ENCODE data around the gene SEC61B. TPM values are rescaled to one million over a fixed set of nuclear protein-coding genes. Genes with fewer than 3 reads are reported as not detected.

The SEC61B gene
- total RNA-seq, 1 donor from 2014 or later, result 230 TPM

DNA sequence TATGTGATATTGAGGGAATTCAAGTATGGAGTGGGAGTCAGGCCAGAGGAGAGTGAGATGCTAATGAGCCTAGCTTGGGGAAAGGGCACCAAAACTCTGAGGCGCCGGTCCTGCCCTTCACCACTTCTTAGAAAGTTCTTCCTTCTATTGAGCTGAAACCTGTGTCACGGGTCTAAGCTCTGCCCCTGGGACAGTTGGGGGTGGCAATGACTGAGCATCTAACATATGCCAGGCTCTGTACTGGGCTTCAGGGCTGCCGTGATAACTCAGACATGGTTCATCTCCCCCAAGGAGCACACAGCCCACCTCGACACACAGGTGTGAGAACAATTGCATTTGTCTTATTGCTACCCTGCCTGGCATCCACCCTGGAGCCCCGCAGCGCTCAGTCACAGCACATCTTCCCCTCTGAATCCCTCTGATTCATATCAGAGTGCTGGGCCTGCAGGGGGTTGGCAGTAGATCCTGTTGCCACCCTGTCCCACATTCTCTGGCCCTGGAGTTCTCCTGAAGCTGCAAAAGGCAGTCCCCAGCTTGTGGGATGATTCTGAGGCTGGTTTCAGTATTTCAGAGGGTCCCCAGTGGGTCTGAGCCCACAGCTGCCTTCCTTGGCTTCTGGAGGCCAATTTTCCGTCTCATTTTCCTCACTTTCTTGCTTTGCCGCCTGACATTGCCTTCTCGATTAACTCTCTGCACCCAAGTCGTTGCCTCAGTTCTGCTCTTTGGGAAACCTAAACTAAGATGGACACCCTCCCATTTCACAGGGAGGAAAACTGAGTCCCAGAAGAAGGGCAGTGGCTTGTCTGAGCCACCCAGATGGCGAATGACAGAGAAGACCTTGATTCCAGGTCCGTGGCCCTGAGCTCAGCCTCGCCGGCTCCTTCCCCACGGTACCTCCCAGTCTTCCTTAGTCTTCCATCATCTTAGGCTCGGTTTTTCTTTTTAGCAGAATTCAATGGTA, 42.9 kb upstream of the SEC61B start:
- no peak for DNase-seq (ENCODE audit: low read depth)
- Histone ChIP-seq H3K4me3 (ENCODE audit: low read depth, low read length) (no peak overlapping the region), H3K27me3 (ENCODE audit: control insufficient read depth, insufficient read depth, low read length) (no peaks in the 10 kb centered on the region), H3K36me3 (ENCODE audit: control insufficient read depth, insufficient read depth, low read length) (no peaks in the 10 kb centered on the region)
- TF ChIP-seq, protein P1, sequence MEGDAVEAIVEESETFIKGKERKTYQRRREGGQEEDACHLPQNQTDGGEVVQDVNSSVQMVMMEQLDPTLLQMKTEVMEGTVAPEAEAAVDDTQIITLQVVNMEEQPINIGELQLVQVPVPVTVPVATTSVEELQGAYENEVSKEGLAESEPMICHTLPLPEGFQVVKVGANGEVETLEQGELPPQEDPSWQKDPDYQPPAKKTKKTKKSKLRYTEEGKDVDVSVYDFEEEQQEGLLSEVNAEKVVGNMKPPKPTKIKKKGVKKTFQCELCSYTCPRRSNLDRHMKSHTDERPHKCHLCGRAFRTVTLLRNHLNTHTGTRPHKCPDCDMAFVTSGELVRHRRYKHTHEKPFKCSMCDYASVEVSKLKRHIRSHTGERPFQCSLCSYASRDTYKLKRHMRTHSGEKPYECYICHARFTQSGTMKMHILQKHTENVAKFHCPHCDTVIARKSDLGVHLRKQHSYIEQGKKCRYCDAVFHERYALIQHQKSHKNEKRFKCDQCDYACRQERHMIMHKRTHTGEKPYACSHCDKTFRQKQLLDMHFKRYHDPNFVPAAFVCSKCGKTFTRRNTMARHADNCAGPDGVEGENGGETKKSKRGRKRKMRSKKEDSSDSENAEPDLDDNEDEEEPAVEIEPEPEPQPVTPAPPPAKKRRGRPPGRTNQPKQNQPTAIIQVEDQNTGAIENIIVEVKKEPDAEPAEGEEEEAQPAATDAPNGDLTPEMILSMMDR (IDR thresholded peaks at IDR 0.05; ENCODE audit: insufficient read depth, low read length, poor library complexity, severe bottlenecking), result no peak

- no peak for DNase-seq (ENCODE audit: low read depth)
- no peaks in the 10 kb centered on the region for H3K36me3 ChIP-seq (ENCODE audit: control insufficient read depth, insufficient read depth, low read length)
- H3K4me3 ChIP-seq (ENCODE audit: low read depth, low read length), result no peak overlapping the region
- TF ChIP-seq, protein P1 (IDR thresholded peaks at IDR 0.05; ENCODE audit: insufficient read depth, low read length, poor library complexity, severe bottlenecking), result no peak
- no peaks in the 10 kb centered on the region for H3K27me3 ChIP-seq (ENCODE audit: control insufficient read depth, insufficient read depth, low read length)
Observed at GRCh38 chr9:99180199-99180598, 41.9 kb upstream of the SEC61B start.

- DNase-seq (ENCODE audit: low read depth), result no peak
- H3K36me3 ChIP-seq (ENCODE audit: control insufficient read depth, insufficient read depth, low read length), result no peaks in the 10 kb centered on the region
- no peaks in the 10 kb centered on the region for H3K27me3 ChIP-seq (ENCODE audit: control insufficient read depth, insufficient read depth, low read length)
- TF ChIP-seq, protein P1 (IDR thresholded peaks at IDR 0.05; ENCODE audit: insufficient read depth, low read length, poor library complexity, severe bottlenecking), result no peak
- no peak overlapping the region for H3K4me3 ChIP-seq (ENCODE audit: low read depth, low read length)
Observed at GRCh38 chr9:99180662-99181061, 41.4 kb upstream of the SEC61B start.

DNA sequence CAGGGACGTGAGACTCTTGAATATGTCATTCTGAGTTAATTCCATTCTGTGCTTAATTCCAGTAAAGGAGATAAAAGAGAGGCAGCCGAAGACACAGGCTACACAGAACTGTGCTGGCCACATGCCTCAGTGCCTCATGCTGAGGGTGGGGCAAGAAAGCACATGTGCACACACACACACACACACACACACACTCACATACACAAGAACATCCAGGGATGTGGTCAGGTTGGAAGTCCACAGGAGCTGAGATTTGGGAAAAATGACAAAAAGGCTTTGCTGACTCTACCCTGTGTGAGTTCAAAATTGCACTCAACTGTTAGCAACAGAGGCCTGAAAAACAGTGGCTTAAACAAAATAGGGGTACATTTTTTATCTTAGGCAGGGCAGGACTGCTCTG, 40.9 kb upstream of the SEC61B start:
- H3K36me3 ChIP-seq (ENCODE audit: control insufficient read depth, insufficient read depth, low read length), result no peaks in the 10 kb centered on the region
- TF ChIP-seq, protein P1 (IDR thresholded peaks at IDR 0.05; ENCODE audit: insufficient read depth, low read length, poor library complexity, severe bottlenecking), result no peak
- no peak for DNase-seq (ENCODE audit: low read depth)
- no peaks in the 10 kb centered on the region for H3K27me3 ChIP-seq (ENCODE audit: control insufficient read depth, insufficient read depth, low read length)
- no peak overlapping the region for H3K4me3 ChIP-seq (ENCODE audit: low read depth, low read length)

- peak; percentile 44 for DNase-seq (ENCODE audit: low read depth)
- TF ChIP-seq, protein P1 (IDR thresholded peaks at IDR 0.05; ENCODE audit: insufficient read depth, low read length, poor library complexity, severe bottlenecking), result no peak
- no peaks in the 10 kb centered on the region for H3K27me3 ChIP-seq (ENCODE audit: control insufficient read depth, insufficient read depth, low read length)
- H3K4me3 ChIP-seq (ENCODE audit: low read depth, low read length), result no peak overlapping the region
- no peaks in the 10 kb centered on the region for H3K36me3 ChIP-seq (ENCODE audit: control insufficient read depth, insufficient read depth, low read length)
Observed at GRCh38 chr9:99181621-99182020, 40.5 kb upstream of the SEC61B start.

All from kidney epithelial cell (primary cell).